Brain microvascular endothelial cell (primary cell): ENCODE results near the gene FOXD1.

Experiments
- DNase-seq: peaks from one replicate; pipeline ENCODE4 v3.0.0-alpha.2; 2020
- H3K27ac ChIP-seq: fragments of 250-450 bp; sonication (Bioruptor Pico); 2 replicates; pipeline ENCODE4 v1.5.1; 2020; ENCODE audit warnings: mild to moderate bottlenecking, moderate library complexity
- H3K27me3 ChIP-seq: fragments of 250-450 bp; sonication (Bioruptor Pico); replicated peaks from 2 replicates; pipeline ENCODE4 v1.5.1; 2020; ENCODE audit warnings: mild to moderate bottlenecking
- H3K36me3 ChIP-seq: fragments of 250-450 bp; sonication (Bioruptor Pico); replicated peaks from 2 replicates; pipeline ENCODE4 v1.5.1; 2020; ENCODE audit warnings: mild to moderate bottlenecking
- H3K4me3 ChIP-seq: 2 replicates; pipeline ENCODE4 v1.5.1; 2011; ENCODE audit warnings: low read depth, mild to moderate bottlenecking, control low read depth, low read length, moderate library complexity
- CTCF ChIP-seq: IDR thresholded peaks from 2 replicates; pipeline ENCODE4 v1.5.1; 2011; ENCODE audit warnings: low read depth, mild to moderate bottlenecking, moderate library complexity, low read length, control low read depth, inconsistent platforms; ENCODE audit errors: missing control alignments
- in situ Hi-C: cut with HindIII; loops from 2 replicates; pipeline ENCODE4 v1.10.0; 2017; ENCODE audit warnings: low sequenced_read_pairs, low pct_ligation_motif_present

Gene FOXD1

GRCh38 chr5:73486119-73486899 is 37.7 kb upstream of the FOXD1 start:
- DNase-seq = no peak
- TF ChIP-seq CTCF = no peak
- H3K36me3 ChIP-seq = no peaks in the 10 kb centered on the region
- in situ Hi-C loops = no loop called here
- no peak overlapping the region for H3K4me3 ChIP-seq
- no peaks in the 10 kb centered on the region for H3K27me3 ChIP-seq
- no peak overlapping the region for H3K27ac ChIP-seq

- Histone ChIP-seq H3K27me3 (no peaks in the 10 kb centered on the region), H3K36me3 (no peaks in the 10 kb centered on the region), H3K27ac (no peak overlapping the region), H3K4me3 (no peak overlapping the region)
- no peak for TF ChIP-seq CTCF
- peak; percentile 22 for DNase-seq
- in situ Hi-C loops = no loop called here
Observed at GRCh38 chr5:73485715-73486114, 37.1 kb upstream of the FOXD1 start.

- no peak for DNase-seq
- H3K4me3 ChIP-seq = no peak overlapping the region
- no peak overlapping the region for H3K27ac ChIP-seq
- in situ Hi-C loops = no loop called here
- no peaks in the 10 kb centered on the region for H3K27me3 ChIP-seq
- no peaks in the 10 kb centered on the region for H3K36me3 ChIP-seq
- no peak for TF ChIP-seq CTCF
Observed at GRCh38 chr5:73484511-73484910, 35.9 kb upstream of the FOXD1 start.

- in situ Hi-C loops = no loop called here
- no peak for TF ChIP-seq CTCF
- Histone ChIP-seq H3K27ac (no peak overlapping the region), H3K36me3 (no peaks in the 10 kb centered on the region), H3K27me3 (no peaks in the 10 kb centered on the region), H3K4me3 (no peak overlapping the region)
- no peak for DNase-seq
Observed at GRCh38 chr5:73483676-73484075, 35.1 kb upstream of the FOXD1 start.

GRCh38 chr5:73482383-73483136 is 34.0 kb upstream of the FOXD1 start:
- Histone ChIP-seq H3K4me3 (no peak overlapping the region), H3K36me3 (no peaks in the 10 kb centered on the region), H3K27me3 (no peaks in the 10 kb centered on the region), H3K27ac (no peak overlapping the region)
- peak; percentile 65 for DNase-seq
- in situ Hi-C loops = no loop called here
- TF ChIP-seq CTCF = no peak
